ENCODE data around the gene TIGD6. TPM values are rescaled to one million over a fixed set of nuclear protein-coding genes. Genes with fewer than 3 reads are reported as not detected.
"Not testable (repeated sequence)": the region's sequence is repeated elsewhere in the genome, so short reads cannot be mapped to it uniquely, and the experiment has no call there.

The TIGD6 gene
- total and polyA plus RNA-seq, 4 experiments from 2014 or later: 1.3 to 6.8 (median 3.5) TPM

DNA sequence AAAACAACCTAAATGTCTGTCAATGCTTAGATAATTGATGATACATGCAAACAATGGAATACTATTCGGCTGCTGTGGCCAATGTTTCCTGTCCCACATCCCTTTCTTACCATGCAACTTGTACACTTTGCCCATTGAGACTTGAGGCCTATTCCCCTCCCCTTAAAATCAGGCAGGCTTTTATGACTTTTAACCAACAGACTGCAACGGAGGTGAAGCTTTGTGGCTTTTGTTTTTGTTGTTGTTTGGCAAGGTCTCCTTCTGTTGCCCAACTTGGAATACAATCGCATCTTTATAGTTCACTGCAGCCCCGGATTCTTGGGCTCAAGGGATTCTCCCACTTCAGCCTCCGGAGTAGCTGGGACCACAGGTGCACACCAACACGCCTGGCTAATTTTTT, 45.7 kb downstream of the TIGD6 start:
- no peaks in the 10 kb centered on the region for H3K9me3 ChIP-seq (ENCODE audit: control insufficient read depth in 1 of 2, low read length in 2 of 2)
- H3K4me1 Mint-ChIP-seq: peaks cover 7 to 9% (median 8%) of the 10 kb centered on the region in 4 donors
- H3K4me3 ChIP-seq (ENCODE audit: low read length in 2 of 2): no peak overlapping the region
- ChIA-PET CTCF (ENCODE audit: partially characterized antibody) (interaction anchor here (1.6 kb wide), 1 partner anchor 12 kb away, joined by 4 read pairs; no protein-coding TSS in a partner anchor), POLR2A (ENCODE audit: partially characterized antibody) (no interaction called here)
- peaks cover 0 to 3% of the 10 kb centered on the region in 2 donors for H3K36me3 Mint-ChIP-seq
- no peaks in the 10 kb centered on the region for H3K27me3 Mint-ChIP-seq
- H3K36me3 ChIP-seq (ENCODE audit: insufficient read depth, low read length): no peaks in the 10 kb centered on the region
- H3K4me3 Mint-ChIP-seq: no peak overlapping the region
- H3K4me1 ChIP-seq (ENCODE audit: insufficient read depth, low read length): peaks cover 8% of the 10 kb centered on the region
- DNase-seq: no peak
- intact Hi-C loops (cut with micrococcal nuclease): no loop called here
- no peak overlapping the region for H3K27ac ChIP-seq (ENCODE audit: low read depth, low read length)
- H3K9me3 Mint-ChIP-seq: no peaks in the 10 kb centered on the region
- H3K27ac Mint-ChIP-seq: no peak overlapping the region
- H3K27me3 ChIP-seq (ENCODE audit: insufficient read depth, low read length): no peaks in the 10 kb centered on the region

DNA sequence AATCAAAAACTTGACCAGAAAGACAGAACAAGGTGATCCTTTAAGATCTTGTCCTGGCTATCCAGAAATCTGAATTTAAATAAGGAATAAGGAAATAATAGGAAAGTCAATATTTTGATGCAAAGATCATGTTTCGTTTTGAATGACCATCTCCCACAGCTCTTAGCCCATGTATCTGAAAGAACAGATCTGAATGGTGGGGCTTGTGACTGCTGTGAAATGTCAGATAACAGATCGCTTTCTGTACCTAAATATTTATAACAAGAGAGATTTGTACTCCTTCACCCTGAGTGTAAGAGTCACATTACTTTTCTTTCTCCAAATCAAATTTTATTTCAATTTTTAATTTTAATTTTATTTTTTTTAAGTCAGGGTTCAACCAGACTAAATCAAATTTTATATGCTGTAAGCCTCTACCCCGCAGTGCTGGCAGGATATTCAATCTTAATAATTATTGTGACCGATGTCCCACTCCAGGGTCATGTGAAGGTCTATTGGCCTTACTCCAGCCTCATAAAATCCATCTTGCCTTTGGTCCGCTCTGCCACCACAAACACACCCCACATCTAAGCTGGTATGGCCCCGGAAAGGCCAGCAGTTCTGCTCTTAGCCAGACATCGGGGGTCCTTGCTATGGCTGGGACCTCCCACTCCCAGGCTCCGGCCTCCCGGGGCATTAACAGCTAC, 46.9 kb downstream of the TIGD6 start:
- ChIA-PET CTCF (ENCODE audit: partially characterized antibody) (no interaction called here), POLR2A (ENCODE audit: partially characterized antibody) (no interaction called here)
- no peak for DNase-seq
- Histone ChIP-seq H3K36me3 (ENCODE audit: insufficient read depth, low read length) (no peaks in the 10 kb centered on the region), H3K4me1 (ENCODE audit: insufficient read depth, low read length) (no peaks in the 10 kb centered on the region), H3K4me3 (ENCODE audit: low read length in 2 of 2) (no peak overlapping the region), H3K27ac (ENCODE audit: low read depth, low read length) (no peak overlapping the region), H3K9me3 (ENCODE audit: control insufficient read depth in 1 of 2, low read length in 2 of 2) (no peaks in the 10 kb centered on the region), H3K27me3 (ENCODE audit: insufficient read depth, low read length) (no peaks in the 10 kb centered on the region)
- H3K4me3 Mint-ChIP-seq: no peak overlapping the region
- H3K9me3 Mint-ChIP-seq: no peaks in the 10 kb centered on the region
- intact Hi-C loops (cut with micrococcal nuclease): no loop called here
- no peaks in the 10 kb centered on the region for H3K36me3 Mint-ChIP-seq
- H3K27ac Mint-ChIP-seq: no peak overlapping the region
- H3K4me1 Mint-ChIP-seq: no peaks in the 10 kb centered on the region
- peaks cover 0 to 1% of the 10 kb centered on the region in 2 donors for H3K27me3 Mint-ChIP-seq

DNA sequence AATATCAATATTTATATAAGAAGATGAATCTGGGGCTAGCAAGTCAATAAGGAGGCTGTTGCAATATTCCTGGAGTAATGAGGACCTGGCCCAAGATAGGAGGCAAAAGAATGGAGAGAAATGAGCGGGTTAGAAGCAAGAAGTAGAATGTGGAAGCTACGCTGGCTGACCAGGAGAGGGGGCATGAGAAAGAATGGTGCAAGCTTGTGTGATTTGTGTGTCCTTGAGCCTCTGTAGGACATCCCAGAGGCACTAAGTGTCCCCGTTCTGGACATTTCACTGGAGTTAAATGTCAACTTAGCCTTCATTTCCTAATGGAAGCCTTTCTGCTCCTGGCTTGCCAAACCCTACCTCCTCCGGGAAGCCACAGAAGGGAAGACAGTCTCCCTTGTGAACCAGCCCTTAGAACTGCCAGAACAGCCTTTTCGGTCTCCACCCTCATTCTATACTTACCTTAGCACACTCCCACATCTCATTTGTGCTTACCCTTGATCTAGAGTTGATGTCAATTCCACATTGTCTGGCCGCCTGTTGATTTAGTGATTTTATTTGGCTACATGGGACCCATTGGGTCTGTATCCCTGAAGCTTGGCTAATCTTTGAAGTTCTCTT, 49.2 kb downstream of the TIGD6 start:
- Histone ChIP-seq H3K9me3 (ENCODE audit: control insufficient read depth in 1 of 2, low read length in 2 of 2) (no peaks in the 10 kb centered on the region), H3K27me3 (ENCODE audit: insufficient read depth, low read length) (no peaks in the 10 kb centered on the region), H3K36me3 (ENCODE audit: insufficient read depth, low read length) (no peaks in the 10 kb centered on the region), H3K27ac (ENCODE audit: low read depth, low read length) (no peak overlapping the region), H3K4me3 (ENCODE audit: low read length in 2 of 2) (no peak overlapping the region), H3K4me1 (ENCODE audit: insufficient read depth, low read length) (no peaks in the 10 kb centered on the region)
- Mint-ChIP-seq H3K27me3 (peaks cover 0 to 6% of the 10 kb centered on the region in 2 donors), H3K4me1 (no peaks in the 10 kb centered on the region), H3K27ac (no peak overlapping the region), H3K9me3 (no peaks in the 10 kb centered on the region), H3K4me3 (no peak overlapping the region), H3K36me3 (no peaks in the 10 kb centered on the region)
- DNase-seq: no peak
- ChIA-PET POLR2A (ENCODE audit: partially characterized antibody) (no interaction called here), CTCF (ENCODE audit: partially characterized antibody) (interaction anchor here (2.6 kb wide), 1 partner anchor 8 kb away, joined by 10 read pairs; the partner anchor contains the start of gene SLC26A2)
- intact Hi-C loops (cut with micrococcal nuclease): no loop called here

DNA sequence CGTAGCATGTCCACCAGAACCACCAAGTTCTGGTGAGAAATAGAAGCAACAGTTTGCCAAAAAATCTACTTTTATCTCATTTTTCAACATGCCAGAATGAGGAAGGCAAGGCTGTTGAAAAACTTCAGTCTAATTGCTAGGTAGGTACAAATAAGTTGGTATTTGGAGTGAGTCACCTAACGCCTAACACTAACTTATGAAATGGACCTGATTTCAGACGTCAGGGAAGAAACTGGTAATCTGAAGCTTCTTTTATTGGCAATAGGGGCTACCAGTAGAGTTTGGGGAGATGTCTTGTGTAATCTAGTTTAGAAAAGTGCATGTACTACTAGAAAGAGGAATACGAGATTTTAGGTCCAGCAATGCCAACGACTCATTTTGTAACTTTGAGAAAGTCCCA, 51.5 kb downstream of the TIGD6 start:
- Histone ChIP-seq H3K27ac (ENCODE audit: low read depth, low read length) (no peak overlapping the region), H3K4me1 (ENCODE audit: insufficient read depth, low read length) (no peaks in the 10 kb centered on the region), H3K9me3 (ENCODE audit: control insufficient read depth in 1 of 2, low read length in 2 of 2) (no peaks in the 10 kb centered on the region), H3K4me3 (ENCODE audit: low read length in 2 of 2) (no peak overlapping the region), H3K36me3 (ENCODE audit: insufficient read depth, low read length) (no peaks in the 10 kb centered on the region), H3K27me3 (ENCODE audit: insufficient read depth, low read length) (no peaks in the 10 kb centered on the region)
- CTCF ChIA-PET (ENCODE audit: partially characterized antibody): interaction anchor here (1.0 to 1.4 kb wide), 2 partner anchors 10 to 42 kb away, joined by 4 to 8 read pairs; no protein-coding TSS in a partner anchor
- Mint-ChIP-seq H3K9me3 (no peaks in the 10 kb centered on the region), H3K27me3 (peaks cover 0 to 6% of the 10 kb centered on the region in 2 donors), H3K4me3 (no peak overlapping the region), H3K36me3 (no peaks in the 10 kb centered on the region), H3K4me1 (no peaks in the 10 kb centered on the region), H3K27ac (no peak overlapping the region)
- POLR2A ChIA-PET (ENCODE audit: partially characterized antibody): no interaction called here
- intact Hi-C loops (cut with micrococcal nuclease): no loop called here
- DNase-seq: no peak

DNA sequence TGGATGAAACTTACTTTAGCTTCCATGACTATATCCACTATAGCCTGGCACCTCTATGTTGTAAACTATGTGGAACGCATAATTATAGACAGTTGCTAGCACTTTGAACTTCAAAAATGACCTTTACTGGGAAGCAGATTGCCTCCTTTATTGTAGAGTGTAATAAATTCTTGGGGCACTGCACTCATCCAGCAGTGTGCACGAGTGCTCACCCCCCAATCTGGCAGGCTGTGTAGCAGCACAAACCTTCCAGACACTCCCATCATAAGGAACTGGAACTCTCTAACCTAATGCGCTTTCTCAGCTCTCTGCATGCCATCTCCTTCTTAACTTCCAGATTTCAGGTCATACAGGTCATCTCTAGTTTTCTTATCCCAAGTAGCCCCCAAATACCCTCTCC, 54.3 kb downstream of the TIGD6 start:
- H3K27me3 Mint-ChIP-seq: peaks cover 0 to 6% of the 10 kb centered on the region in 2 donors
- H3K27ac ChIP-seq (ENCODE audit: low read depth, low read length): no peak overlapping the region
- H3K4me3 ChIP-seq (ENCODE audit: low read length in 2 of 2): no peak overlapping the region
- no peaks in the 10 kb centered on the region for H3K4me1 ChIP-seq (ENCODE audit: insufficient read depth, low read length)
- no peaks in the 10 kb centered on the region for H3K9me3 Mint-ChIP-seq
- intact Hi-C loops (cut with micrococcal nuclease): no loop called here
- H3K36me3 Mint-ChIP-seq: no peaks in the 10 kb centered on the region
- no peaks in the 10 kb centered on the region for H3K36me3 ChIP-seq (ENCODE audit: insufficient read depth, low read length)
- POLR2A ChIA-PET (ENCODE audit: partially characterized antibody): no interaction called here
- no peak overlapping the region for H3K4me3 Mint-ChIP-seq
- H3K27ac Mint-ChIP-seq: no peak overlapping the region
- CTCF ChIA-PET (ENCODE audit: partially characterized antibody): interaction anchor here (0.6 to 2.2 kb wide), 2 partner anchors 45 to 394 kb away, joined by 5 read pairs; no protein-coding TSS in a partner anchor
- H3K27me3 ChIP-seq (ENCODE audit: insufficient read depth, low read length): no peaks in the 10 kb centered on the region
- no peak for DNase-seq
- H3K4me1 Mint-ChIP-seq: no peaks in the 10 kb centered on the region
- no peaks in the 10 kb centered on the region for H3K9me3 ChIP-seq (ENCODE audit: control insufficient read depth in 1 of 2, low read length in 2 of 2)

GRCh38 chr5:149944666-149945065, 55.8 kb downstream of the TIGD6 start, which contains the start of gene PDE6A:
Gene PDE6A, minus strand, starts transcription at chr5:149944793. Its CDS starts 120 bp downstream, at chr5:149944673.
- ChIA-PET CTCF (ENCODE audit: partially characterized antibody) (no interaction called here), POLR2A (ENCODE audit: partially characterized antibody) (no interaction called here)
- Histone ChIP-seq H3K4me1 (ENCODE audit: insufficient read depth, low read length) (no peaks in the 10 kb centered on the region), H3K9me3 (ENCODE audit: control insufficient read depth in 1 of 2, low read length in 2 of 2) (no peaks in the 10 kb centered on the region), H3K27me3 (ENCODE audit: insufficient read depth, low read length) (no peaks in the 10 kb centered on the region), H3K4me3 (ENCODE audit: low read length in 2 of 2) (no peak within 1 kb of the TSS), H3K27ac (ENCODE audit: low read depth, low read length) (no peak within 1 kb of the TSS), H3K36me3 (ENCODE audit: insufficient read depth, low read length) (no peaks in the 10 kb centered on the region)
- intact Hi-C loops (cut with micrococcal nuclease): no loop called here
- no peak for DNase-seq
- Mint-ChIP-seq H3K27me3 (peaks cover 0 to 6% of the 10 kb centered on the region in 2 donors), H3K4me3 (no peak within 1 kb of the TSS), H3K4me1 (no peaks in the 10 kb centered on the region), H3K36me3 (no peaks in the 10 kb centered on the region), H3K9me3 (no peaks in the 10 kb centered on the region), H3K27ac (no peak within 1 kb of the TSS)

DNA sequence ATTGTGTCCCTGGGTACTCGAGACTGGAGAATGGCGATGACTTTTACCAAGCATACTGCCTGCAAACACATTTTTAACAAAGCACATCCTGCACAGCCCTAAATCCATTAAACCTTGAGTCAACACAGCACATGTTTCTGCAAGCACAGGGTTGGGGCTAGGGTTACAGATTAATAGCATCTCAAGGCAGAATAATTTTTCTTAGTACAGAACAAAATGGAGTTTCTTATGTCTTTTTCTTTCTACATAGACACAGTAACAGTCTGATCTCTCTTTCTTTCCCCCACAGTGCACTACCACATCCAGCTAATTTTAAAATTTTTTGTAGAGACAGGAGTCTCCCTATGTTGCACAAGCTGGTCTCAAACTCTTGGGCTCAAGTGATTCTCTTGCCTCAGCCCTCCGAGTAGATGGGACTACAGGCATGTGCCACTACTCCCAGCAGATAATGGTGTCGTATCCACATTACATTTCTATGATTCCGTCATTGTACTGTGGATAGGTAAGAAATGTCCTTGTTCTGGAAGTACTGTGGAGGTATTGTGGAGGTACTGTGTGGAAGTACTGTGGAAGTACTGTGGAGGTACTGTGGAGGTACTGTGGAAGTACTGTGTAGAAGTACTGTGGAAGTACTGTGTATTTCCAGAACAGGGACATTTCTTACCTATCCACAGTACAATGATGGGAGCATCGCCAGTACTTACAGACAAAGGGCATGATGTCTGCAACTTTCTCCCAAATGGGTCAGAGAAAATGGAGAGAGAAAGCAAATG, 57.1 kb downstream of the TIGD6 start:
- CTCF ChIA-PET (ENCODE audit: partially characterized antibody); H3K9me3 Mint-ChIP-seq; H3K27ac ChIP-seq (ENCODE audit: low read depth, low read length): not testable (repeated sequence)

More for the DNA sequence above, 57.1 kb downstream of the TIGD6 start:
- H3K4me3 Mint-ChIP-seq; H3K36me3 Mint-ChIP-seq; H3K27ac Mint-ChIP-seq; H3K27me3 Mint-ChIP-seq; DNase-seq; H3K4me1 ChIP-seq (ENCODE audit: insufficient read depth, low read length); intact Hi-C loops (cut with micrococcal nuclease); POLR2A ChIA-PET (ENCODE audit: partially characterized antibody); H3K27me3 ChIP-seq (ENCODE audit: insufficient read depth, low read length); H3K36me3 ChIP-seq (ENCODE audit: insufficient read depth, low read length); H3K4me3 ChIP-seq (ENCODE audit: low read length in 2 of 2); H3K4me1 Mint-ChIP-seq; H3K9me3 ChIP-seq (ENCODE audit: control insufficient read depth in 1 of 2, low read length in 2 of 2): not testable (repeated sequence)
